Measurements from ENCODE around the gene SSR1.
"Not testable (repeated sequence)": the region's sequence is repeated elsewhere in the genome, so short reads cannot be mapped to it uniquely, and the experiment has no call there.

DNA sequence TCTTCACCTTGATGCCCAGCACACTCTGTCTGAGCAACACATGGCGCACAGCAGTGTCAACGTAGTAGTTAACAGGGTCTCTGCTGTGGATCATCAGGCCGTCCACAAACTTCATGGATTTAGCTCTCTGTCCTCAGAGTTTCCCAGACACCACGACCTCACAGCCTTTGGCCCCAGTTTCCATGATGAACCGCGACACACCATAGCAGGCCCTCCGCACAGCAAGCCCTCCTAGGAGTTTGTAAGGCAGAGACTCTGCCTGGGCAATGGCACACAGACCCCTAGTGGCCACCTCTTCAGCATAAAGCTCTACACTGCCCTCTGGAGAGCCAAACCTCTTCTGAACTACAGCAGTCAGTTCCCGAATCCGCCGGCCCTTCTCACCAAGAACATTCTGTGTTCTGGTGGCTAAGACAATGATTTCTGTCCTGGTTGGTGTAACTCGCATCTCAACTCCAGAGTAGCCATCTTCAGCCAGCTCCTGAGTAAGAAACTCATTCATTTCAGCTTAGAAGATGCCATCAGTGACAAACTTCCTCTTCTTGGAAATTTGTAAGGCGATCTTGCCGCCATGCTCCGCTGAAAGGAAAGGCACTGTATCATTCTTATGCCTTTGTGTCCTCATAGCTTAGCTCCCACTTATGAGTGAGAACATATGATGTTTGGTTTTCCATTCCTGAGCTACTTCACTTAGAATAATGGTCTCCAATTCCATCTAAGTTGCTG is 26.2 kb upstream of the SSR1 start:
- TF ChIP-seq, protein P1, sequence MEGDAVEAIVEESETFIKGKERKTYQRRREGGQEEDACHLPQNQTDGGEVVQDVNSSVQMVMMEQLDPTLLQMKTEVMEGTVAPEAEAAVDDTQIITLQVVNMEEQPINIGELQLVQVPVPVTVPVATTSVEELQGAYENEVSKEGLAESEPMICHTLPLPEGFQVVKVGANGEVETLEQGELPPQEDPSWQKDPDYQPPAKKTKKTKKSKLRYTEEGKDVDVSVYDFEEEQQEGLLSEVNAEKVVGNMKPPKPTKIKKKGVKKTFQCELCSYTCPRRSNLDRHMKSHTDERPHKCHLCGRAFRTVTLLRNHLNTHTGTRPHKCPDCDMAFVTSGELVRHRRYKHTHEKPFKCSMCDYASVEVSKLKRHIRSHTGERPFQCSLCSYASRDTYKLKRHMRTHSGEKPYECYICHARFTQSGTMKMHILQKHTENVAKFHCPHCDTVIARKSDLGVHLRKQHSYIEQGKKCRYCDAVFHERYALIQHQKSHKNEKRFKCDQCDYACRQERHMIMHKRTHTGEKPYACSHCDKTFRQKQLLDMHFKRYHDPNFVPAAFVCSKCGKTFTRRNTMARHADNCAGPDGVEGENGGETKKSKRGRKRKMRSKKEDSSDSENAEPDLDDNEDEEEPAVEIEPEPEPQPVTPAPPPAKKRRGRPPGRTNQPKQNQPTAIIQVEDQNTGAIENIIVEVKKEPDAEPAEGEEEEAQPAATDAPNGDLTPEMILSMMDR (IDR thresholded peaks at IDR 0.05), result not testable (repeated sequence)
- TF ChIP-seq POLR2AphosphoS5 (IDR thresholded peaks at IDR 0.05), result not testable (repeated sequence)

Data from breast epithelium (tissue), 3 donors.